GM21390 (cell line): ENCODE data around the gene SYNJ2.

Experiments
- ATAC-seq: cut with Tn5 transposase; IDR thresholded peaks from one replicate; pipeline ENCODE4 v1.9.1; 2021; ENCODE audit not compliant: unreplicated experiment

The SYNJ2 gene

DNA sequence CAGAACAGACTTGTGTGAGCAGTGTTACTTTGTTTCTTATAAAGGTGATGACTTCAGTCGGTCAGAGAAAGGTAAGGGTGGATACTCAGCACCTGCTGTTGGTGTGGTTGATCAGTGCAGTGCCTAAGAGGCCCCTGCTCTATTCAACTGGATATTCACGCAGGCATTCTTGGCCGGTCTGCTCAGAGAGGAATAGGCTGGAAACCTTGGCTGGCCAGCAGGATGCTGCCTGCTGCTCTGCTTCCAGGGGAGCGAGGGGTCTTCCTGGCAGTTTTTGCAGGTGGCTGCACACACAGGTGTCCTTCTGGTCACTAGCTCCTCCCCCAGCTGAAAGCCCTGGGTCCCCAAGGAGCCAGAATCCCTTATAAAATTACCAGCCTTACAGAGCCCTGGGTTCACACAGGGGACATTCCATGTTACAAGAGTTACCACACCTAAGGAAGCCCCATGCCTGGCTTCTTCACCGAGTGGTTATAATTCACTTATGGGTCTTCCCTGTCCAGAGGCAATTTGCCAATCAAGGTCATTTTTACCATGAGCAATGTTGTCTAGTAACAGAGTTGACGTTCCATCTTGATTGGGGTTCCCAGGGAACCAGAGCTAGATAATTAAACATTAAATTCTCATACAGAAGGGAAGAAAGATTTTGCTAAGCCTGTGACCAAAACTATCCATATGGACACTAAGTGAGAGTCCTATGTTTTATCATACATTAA, 16.4 kb downstream of the SYNJ2 start:
- ATAC-seq: no peak

DNA sequence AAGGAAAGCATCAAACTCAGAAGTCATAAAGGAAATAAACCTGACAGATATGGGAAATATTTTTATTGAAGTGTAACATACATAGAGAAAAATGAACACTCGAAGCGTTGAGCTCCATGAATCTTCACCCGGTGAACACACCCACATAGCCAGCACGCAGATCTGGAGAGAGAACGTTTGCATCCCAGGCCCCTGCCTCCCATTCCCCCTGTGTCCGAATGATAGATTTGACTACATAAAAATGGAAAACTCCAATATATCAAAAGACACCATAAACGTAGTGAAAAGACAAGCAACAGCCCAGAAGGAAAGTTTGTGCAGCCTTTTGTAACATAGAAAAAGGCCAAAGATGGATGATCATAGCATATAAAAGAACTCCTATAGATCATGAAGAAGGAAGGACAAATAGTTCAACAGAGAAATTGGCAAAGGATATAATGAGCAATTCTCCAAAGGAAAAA, 17.1 kb downstream of the SYNJ2 start:
- ATAC-seq: no peak

DNA sequence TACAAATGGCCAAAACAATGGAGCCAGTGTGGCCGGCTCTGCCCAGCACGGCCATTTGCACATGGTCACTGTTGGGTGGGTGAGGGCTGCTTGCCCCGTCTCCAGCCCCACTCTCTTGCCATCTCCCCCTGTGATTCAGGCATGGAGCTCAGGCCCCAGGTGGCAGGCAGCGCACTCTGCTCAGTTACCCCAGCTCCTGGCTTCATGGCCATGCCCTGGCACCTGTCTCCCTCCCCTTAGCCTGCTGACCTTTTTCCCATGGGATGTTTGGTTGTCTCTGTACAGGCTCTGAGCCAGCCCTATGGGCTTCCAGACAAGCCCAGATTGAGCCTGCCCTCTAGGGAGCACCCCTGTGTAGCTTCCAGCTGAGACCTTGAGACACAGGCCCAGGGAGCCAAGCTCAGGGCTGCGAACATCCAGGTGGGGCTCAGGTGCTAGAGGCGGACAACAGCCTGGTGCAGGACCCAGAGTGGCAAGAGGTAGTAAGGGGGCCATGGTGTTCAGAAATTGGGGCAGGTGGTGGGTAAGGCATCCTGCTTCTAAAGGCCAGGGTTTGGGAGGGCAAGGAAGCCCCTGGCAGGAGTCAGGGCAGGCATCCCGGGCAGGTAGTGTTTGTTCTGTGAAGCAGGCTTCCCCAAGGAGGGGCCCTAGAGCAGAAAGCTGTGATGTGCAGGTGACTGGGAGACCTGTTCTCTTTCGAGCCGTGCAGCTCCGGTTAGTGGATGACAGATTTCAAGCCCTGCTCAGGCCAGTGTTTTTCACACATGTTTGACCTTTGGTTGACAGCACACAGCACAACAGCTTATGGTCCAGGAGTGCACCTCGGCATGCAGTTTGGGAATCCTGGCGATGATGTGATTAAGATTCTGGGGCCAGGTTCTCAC, 17.7 kb downstream of the SYNJ2 start:
- no peak for ATAC-seq

DNA sequence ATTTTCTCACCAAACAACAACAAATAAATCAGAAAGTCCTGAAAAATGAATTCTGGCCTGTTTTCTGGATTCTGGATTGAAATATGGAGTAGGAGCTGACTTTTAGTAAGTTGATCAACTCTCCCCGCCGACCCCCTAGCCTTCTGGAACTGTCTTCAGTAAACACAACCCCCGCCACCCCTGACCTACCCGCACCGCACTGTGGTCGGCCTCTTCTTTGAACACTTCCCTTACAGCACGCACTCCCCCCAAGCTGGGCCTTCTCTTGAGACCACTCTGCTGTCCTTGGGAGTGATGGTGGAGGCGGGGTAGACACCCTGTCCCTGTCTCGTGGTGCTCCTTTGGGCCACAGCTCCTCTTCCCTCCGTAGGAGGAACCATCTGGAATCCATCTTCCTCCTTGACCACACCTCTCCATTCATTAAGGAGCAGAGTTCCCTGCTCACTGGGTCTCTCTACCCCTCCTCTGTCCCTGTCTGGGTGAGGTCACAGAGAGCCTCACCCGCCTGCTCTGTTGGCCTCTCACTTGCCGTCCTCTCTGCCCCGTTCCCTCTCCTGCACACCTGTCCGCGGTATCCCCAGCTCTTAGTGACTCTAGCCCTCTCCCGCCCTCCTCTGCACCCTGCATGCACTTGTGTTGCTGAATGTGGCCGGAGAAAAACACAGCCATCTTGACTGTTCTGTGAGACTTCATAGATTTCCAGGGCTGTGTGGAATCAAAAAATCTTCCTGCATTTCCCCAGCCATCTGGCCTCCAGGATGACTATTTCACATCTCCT, 19.1 kb downstream of the SYNJ2 start:
- no peak for ATAC-seq

DNA sequence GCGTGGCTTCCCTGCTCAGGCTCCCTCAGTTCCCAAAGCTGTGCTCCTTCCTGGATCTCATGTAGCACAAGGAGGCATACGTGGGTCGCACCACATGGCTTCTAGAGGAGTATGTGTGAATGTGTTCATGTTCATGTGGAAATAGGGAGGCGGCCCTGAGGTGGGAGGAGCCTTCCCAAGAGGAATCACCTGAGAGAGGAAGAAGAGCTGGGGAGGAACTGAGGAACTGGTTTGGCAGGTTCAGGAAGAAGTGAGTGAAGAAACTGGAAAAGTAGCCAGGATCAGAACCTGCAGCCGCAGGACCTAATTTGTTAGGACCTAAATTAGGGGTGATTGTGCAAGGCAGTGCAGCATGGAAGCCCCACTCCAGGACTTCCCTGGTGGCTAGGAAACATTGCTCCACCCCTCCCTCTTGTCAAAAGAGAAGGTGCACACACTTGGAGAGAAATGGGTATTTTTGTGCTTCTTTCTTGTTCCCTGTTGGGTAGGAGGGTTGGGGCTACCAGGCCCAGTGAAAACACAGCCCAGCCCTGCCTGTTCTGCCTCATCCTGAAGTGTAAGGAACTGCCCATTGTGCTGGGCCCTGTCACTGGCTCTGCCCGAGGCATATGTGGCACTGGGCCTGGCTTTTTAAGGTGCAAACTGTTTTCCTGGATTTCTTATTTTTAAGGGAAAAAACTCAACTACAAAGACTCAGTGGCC, 20.7 kb downstream of the SYNJ2 start:
- no peak for ATAC-seq

DNA sequence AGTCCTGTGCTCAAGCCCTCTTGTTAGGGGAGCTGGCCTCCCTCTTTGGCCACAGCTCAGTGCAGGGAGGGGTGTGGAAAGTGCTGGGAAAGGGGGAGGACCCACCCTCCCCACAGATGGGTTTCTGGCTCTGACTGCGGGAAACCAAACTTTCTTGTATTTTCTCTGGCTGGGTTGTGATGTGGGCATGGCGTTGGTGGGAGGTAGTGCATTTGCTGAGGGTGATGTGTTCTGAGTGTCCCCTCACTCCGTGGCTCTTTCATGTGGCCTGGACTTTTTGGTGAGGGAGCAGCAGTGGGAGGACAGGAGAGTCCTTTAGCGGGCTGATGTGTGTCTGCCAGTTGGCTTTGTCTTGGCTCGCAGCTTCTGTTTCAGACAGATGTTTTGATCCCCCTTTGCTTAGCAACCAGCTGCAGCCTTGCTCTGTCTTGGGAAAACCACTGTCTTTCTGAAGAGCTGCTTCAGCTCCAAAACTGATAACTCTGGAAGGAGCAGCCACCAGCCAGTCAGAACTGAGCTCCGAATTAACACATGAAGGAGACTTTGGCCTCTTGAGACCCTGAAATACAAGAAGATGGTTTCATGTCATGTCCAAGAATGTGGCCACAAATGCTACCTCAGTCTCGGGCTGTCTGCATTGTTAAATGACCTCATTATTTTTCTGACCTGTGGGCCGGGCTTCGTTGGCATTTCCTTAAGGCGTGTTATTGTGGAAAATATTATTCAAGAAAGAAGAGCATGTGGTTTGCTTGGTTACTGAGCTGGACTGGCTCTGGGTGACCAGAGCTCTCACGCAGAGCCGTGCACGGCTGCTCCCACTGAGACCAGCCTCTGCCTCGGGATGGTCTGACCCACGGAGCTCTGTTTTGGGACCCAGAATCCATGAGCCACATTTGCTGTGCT, 21.5 kb downstream of the SYNJ2 start:
- ATAC-seq: no peak

DNA sequence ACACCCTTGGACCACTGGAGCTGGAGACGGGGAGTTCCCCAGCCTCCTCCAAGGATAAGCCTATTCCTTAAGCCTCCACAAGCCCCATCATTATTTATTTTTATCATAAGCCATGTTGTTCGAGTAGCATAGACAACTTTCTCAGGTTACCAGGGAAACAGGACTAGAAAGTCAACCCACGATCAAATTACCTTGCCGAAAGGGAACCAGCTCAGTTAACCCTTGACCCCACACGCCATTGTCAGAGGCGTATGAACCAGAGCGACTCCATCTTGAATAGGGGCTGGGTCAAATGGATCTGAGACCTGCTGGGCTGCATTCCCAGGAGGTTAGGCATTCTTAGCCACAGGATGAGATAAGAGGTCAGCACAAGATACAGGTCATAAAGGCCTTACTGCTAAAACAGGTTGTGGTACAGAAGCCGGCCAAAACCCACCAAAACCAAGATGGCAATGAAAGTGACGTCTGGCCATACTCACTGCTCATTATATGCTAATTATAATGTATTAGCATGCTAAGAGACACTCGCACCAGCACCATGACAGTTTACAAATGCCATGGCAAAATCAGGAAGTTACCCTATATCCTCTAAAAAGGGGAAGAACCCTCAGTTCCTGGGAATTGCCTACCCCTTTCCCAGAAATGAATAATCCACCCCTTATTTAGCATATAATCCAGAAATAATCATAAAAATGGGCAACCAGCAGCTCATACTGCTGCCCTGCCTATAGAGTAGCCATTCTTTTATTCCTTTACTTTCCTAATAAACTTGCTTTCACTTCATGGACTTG, 22.4 kb downstream of the SYNJ2 start:
- no peak for ATAC-seq

DNA sequence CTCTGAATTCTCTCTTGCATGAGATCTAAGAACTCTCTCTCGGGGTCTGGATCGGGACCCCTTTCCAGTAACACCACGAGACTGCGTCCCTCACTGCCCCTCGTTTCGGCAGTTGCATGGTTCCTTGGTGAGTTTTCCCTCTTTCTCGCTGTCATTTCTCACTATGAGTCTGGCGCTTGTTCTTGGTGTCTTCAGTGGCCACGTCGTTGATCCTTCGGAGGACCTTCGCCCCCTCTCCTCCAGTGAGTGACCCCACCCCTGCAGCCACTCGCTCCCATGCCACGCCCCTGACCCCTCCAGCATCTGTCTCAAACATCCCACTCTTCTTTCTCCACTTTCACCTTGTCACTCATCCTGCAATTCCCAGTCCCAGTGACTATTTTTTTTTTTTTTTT, 23.0 kb downstream of the SYNJ2 start:
- no peak for ATAC-seq

DNA sequence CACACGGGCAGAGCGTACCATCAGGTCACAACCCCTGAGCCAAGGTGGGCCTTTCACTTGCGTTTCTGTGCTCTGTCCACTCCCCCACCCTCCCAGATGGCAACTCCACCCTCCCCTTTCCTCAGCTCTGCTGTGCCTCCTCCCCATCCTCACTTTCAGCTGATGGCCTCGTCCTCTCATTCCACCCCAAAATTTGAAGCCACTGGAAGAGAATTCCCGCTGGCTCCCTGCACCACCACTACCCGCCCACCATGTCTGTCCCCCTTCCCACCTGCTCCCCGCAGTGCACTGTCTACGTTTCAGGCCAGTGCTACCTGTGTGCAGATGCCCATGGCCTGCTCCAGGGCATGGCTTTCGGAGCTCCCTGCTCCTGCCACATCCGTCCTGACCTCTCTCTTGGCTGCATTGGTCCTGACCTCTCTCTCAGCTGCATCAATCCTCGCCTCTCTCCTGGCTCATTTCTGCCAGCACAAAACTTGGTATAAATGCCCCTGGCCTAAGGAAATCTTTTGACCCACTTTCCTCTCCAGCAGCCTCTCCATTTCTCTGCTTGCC, 24.0 kb downstream of the SYNJ2 start:
- no peak for ATAC-seq

DNA sequence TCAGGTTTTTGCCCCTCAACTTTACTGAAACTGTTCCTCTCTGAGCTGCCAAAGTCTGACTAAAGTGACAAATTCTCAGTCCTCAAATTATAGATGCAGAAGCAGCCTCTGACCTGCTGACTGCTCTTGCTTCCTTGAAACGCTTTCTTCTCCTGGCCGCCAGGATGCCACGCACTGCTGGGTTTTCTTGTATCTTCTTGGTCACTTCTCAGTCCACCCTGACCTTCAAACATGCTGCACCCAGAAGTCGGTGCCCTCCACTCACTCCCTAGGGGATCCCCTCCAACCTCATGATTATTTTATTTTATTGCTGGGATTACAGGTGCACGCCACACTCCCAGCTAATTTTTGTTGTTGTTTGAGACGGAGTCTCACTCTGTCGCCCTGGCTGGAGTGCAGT, 24.7 kb downstream of the SYNJ2 start:
- ATAC-seq: no peak

DNA sequence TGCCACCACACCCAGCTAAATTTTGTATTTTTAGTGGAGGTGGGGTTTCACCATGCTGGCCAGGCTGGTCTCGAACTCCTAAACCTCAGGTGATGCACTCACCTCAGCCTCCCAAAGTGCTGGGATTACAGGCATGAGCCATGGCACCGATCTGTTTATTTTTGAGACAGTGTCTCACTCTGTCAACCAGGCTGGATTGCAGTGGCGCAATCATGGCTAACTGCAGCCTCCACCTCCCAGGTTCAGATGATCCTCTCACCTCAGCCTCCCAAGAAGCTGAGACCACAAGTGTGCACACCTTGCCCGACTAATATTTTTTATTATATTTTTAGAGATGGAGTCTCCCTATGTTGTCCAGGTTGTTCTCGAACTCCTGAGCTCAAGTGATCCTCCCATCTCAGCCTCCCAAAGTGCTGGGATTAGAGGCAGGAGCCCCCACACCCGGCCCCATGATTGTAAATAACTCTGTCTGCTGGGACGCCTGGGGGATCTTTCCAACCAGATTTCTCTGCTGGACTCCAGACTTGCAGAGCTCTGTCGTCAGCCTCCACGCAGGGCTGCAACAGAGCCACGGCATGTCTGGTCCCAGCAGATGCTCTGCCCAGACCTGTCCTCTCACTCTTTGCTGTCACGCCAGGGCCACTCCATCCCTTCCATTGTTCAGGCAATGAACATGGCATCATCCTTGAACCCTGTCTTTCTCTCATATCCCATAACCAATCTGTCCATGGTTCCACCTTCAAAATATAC, 25.3 kb downstream of the SYNJ2 start:
- no peak for ATAC-seq

DNA sequence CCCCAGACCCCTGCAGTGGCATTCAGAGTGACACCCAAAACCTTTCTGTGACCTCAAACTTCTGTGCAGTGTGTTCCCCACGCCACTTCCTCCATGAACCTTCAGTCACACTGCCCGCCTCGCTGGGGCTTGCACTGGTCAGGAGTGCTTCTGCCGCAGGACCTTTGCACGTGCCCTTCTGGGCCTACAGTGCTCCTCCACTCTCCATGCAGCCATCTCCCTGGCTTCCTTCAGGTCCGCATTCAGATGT, 27.1 kb downstream of the SYNJ2 start:
- no peak for ATAC-seq

DNA sequence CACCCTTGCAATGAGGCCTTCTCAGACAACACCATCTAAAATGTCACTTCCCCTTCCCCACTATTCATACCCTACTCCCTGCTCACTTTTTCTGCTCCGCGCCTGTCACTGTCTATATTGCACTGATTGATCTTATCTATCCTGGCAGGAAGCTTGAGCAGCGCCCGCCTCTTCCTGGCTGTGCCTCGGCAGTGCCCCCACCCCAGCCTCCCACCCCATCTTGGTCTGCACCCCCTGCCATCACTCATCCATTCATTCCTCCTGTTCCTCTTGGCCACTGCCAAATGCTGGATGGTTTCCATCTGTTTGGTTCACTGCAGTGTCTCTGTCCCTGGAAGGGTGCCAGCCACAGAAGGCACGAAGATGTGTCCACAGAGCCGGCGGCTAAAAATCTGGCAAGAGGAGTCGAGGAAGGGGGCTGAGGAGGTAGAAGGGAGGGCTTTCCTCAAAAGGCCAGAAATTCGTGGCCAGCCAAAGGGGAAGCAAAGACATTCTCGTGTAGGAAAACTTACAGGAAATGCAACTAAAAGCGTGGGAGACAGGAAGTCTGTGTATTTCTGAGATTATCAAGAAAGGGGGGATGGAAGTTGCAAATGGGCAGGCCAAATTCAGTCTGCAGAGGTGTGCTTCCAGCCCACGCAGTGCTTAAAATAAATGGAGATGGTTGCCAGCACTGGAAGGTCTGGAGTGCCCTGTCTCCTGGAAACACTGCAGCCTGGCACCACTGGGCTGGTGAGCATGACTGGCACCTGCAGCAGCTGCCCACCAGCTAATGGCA, 27.6 kb downstream of the SYNJ2 start:
- no peak for ATAC-seq

DNA sequence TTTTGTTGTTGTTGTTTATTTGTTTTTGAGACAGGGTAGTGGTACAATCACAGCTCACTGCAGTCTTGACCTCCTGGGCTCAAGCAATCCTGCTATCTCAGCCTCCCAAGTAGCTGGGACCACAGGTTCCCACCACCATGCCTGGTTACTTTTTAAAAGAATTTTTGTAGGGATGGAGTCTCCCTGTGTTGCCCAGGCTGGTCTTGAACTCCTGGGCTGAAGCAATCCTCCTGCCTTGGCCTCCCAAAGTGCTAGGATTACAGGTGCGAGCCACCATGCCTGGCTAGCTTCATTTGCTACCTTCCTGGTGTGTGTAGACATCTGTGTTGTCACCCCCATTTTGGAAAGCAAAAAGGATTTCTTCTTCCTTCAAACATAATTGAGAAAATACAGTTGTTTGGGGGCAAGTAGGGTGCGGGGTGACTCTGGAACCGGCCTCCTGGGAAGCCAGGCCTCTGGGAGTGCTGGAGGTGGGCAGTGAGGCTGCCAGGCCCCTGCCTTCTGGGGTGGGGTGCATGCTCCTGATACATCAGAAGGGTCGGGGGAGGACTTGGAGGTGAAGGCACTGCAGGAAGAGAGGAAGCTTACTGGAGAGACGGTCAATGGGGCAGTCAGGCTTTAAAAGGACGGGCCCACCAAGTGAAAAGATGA, 28.4 kb downstream of the SYNJ2 start:
- ATAC-seq: no peak

DNA sequence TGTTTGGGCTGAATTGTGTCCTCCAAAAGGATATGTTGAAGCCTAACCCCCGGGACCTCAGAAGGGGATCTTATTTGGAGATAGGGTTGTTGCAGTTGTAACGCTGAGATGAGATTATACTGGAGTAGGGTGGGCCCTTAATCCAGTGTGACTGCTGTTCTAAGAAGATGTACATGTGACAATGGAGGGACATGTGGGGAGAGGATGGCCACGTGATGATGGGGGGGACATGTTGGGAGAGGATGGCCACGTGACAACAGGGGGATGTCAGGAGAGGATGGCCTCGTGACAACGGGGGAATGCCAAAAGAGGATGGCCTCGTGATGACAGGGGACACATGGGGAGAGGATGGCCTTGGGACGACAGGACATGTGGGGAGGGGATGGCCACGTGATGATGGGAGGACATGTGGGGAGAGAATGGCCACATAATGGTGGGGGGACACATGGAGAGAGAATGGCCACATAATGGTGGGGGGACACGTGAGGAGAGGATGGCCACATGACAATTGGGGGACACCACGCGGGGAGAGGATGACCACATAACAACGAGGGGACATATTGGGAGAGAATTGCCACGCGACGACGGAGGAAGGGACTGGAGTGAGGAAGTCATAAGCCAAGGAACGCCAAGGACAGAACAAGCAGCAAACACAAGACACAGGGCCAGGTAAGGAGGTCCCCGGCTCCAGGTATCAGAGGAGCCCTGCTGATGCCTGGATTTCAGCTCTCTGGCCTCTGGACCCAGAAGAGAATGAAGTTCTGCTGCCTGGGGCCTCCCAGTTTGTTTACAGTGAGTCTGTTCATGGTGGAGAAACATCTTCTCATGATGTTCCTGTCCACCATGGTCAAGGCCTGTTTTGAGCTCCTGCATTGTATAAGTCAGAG, 29.2 kb downstream of the SYNJ2 start:
- no peak for ATAC-seq

DNA sequence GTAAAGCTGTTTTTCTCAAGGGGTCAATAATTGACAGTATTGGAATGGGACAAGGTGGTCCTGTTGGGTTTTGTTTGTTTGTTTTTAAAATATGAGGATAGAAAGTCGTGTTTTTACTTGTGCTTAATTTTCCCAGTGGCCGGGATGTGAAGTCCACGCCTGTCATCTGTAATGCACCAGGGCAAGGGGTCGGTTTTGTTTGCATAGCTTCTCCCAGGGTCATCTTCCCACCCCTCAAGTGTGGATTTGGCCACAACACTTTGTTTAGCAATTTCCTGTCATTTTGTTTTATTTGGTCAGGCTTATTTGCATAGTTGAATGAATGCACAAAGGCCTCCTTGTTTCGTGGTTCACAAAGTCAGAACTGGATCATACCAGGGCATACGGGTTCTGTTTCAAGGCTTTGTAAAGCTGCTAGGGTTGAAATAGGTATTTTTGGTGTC, 29.8 kb downstream of the SYNJ2 start:
- no peak for ATAC-seq
